GM13976 (cell line): ENCODE measurements around the gene MYT1.

Source experiments
- DNase-seq: peaks from one replicate; pipeline ENCODE4 v3.0.0; 2012; ENCODE audit warnings: low spot score
- CTCF ChIP-seq: IDR thresholded peaks from 2 replicates; pipeline ENCODE4 v1.5.1; 2012; ENCODE audit warnings: borderline replicate concordance, mild to moderate bottlenecking; ENCODE audit not compliant: insufficient read depth; ENCODE audit errors: extremely low read depth, missing control alignments, control extremely low read depth
- in situ Hi-C: fragments of 300-500 bp; cut with MboI; formaldehyde crosslinking; loops from one replicate; pipeline ENCODE4 v1.12.0; 2022; ENCODE audit warnings: low sequenced_read_pairs, mixed read lengths, inconsistent platforms; ENCODE audit not compliant: unreplicated experiment

Gene MYT1

GRCh38 chr20:64214952-64215351, 50.7 kb downstream of the MYT1 start:
- DNase-seq = no peak
- no peak for TF ChIP-seq CTCF
- in situ Hi-C loops = no loop called here

GRCh38 chr20:64216036-64216435, 51.8 kb downstream of the MYT1 start:
- TF ChIP-seq CTCF = no peak
- in situ Hi-C loops = no loop called here
- DNase-seq = no peak

GRCh38 chr20:64216910-64217309, 52.7 kb downstream of the MYT1 start:
- in situ Hi-C loops = no loop called here
- TF ChIP-seq CTCF = no peak
- no peak for DNase-seq

GRCh38 chr20:64217539-64218221, 53.4 kb downstream of the MYT1 start:
- in situ Hi-C loops = no loop called here
- DNase-seq = no peak
- TF ChIP-seq CTCF = no peak

- in situ Hi-C loops = no loop called here
- no peak for DNase-seq
- TF ChIP-seq CTCF = no peak
Measured at GRCh38 chr20:64219202-64219601, 55.0 kb downstream of the MYT1 start.

GRCh38 chr20:64219730-64220129, 55.5 kb downstream of the MYT1 start:
- in situ Hi-C loops = no loop called here
- DNase-seq = no peak
- no peak for TF ChIP-seq CTCF
